GM19193 (cell line): ENCODE measurements around the gene WDCP.

ENCODE experiments used
- POLR2A ChIP-seq: IDR thresholded peaks from 4 replicates; pipeline ENCODE4 v1.6.1; 2011; ENCODE audit not compliant: insufficient read depth, insufficient read length; ENCODE audit errors: extremely low read depth

Gene WDCP

GRCh38 chr2:24016853-24017703 is 30.1 kb downstream of the WDCP start:
- TF ChIP-seq POLR2A, result no peak

DNA sequence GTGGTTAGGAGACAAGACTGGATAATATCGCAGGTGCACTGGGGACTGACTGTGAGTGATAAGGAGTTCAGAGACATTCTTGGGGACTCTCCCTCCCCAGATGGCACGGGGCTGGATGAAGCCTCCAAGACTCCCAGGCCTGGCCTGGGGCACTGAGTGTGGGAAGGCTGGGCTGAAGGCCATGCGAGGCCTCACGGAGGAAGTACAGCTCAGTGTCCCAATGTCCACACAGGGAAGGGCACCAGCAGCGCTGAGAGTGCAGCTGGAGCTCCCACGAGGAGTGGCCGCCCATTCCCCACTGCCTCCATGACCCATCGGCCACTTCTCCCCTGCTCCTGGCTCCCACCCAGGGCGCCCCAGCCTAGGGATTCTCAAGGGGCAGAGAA is 30.8 kb downstream of the WDCP start:
- TF ChIP-seq POLR2A, result no peak

GRCh38 chr2:24015562-24016375 is 31.4 kb downstream of the WDCP start:
- no peak for TF ChIP-seq POLR2A

GRCh38 chr2:24012521-24013188 is 34.5 kb downstream of the WDCP start:
- TF ChIP-seq POLR2A, result no peak

DNA sequence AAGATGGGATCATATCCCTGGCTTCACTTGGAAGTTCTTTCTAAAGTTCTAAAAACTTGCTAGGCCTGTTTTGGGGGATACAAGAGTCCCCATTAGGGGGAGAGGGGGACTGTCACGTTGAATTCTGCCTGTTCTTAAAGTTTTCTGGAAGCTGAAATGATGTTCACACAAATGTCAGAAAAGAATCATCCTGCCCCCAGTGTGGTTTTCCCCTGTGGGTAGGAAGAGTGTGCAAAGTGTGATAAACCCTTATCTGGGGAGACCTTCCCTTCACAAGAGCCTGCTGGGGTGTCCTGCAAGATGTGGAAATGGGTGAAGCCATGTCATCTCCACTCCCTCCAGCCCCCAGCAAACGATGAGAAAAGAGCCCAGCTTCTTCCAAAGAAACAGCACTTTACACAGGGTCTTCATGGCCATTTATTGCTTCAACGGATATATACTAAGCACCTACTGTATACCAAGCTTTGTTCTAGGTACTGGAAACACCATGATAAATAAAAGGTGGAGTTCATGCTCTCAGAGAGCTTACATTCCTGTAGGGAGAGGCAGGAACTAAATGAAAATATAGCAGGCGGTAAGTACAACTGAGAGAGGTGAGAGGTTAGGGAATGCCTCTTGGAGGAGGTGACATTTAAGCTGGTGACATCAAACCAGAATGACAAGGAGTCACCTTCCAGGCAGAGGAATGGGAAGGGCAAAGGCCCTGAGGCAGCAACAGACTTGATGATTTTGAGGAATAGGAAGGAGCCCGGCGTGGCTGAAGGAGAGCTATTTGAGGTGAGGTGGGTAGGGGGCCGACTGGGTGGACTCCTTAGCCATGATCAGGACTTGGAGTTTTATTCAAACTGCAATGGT is 35.7 kb downstream of the WDCP start:
- TF ChIP-seq POLR2A, result no peak

DNA sequence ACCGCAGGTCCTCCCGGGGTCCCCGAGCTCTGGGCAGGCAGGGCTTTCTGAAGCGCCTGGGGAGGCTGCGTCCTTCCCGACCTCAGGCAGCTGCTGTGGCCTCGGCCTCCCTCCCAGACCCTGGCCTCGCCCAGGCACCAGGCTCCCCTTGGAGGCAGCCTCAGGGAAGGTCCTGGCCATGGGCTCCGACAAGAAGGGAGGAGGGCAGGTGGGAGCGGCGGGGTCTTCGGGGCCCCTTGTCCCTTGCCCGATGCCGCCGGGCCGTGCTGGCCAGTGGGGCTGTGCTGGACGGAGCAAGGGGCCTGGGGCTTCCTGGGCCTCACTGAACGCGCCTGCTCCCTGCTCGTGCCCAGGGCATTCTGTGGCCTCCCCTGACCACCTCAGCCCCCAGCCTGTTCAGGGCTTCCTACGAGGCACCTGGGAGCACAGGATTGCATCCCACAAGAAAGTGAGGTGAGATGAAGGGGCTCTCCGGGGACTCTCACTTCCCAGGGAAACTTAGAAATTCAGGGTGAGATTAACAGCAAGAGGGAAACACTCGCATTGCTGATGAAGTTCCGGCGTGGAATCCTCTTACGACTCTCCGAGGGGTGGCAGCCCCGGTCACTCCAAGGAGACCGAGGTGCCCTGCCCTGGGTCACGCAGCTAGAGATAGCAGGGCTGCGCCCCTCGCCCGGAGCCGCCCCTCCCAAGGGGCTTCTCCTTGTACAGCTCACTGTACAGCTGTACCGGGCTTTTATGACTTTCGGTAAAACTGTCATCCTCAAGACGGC is 36.5 kb downstream of the WDCP start:
- no peak for TF ChIP-seq POLR2A

GRCh38 chr2:24009680-24010476 is 37.3 kb downstream of the WDCP start, which contains the start of gene MFSD2B:
Gene MFSD2B, plus strand, starts transcription at chr2:24010085. Its CDS starts 12 bp downstream, at chr2:24010097.
- TF ChIP-seq POLR2A, result no peak

GRCh38 chr2:24009367-24009679 is 37.9 kb downstream of the WDCP start:
- TF ChIP-seq POLR2A, result no peak

- TF ChIP-seq POLR2A, result no peak
Measured at GRCh38 chr2:24008672-24009366, 38.4 kb downstream of the WDCP start.

DNA sequence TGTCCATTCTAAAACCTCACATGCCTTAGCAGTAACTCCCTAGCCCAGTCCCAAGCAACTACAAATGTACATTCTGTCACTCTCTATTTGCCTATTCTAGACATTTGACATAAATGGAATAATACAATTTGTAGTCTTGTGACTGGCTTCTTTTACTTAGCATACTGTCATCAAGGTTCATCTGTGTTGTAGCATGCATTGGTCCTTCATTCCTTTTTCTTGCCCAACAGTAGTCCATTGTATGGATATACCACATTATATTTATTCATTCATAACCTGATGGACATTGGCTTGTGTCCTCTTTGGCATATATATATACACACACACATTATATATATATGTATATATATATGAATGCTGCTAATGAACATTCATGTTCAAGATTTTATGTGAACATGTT is 39.5 kb downstream of the WDCP start:
- no peak for TF ChIP-seq POLR2A

DNA sequence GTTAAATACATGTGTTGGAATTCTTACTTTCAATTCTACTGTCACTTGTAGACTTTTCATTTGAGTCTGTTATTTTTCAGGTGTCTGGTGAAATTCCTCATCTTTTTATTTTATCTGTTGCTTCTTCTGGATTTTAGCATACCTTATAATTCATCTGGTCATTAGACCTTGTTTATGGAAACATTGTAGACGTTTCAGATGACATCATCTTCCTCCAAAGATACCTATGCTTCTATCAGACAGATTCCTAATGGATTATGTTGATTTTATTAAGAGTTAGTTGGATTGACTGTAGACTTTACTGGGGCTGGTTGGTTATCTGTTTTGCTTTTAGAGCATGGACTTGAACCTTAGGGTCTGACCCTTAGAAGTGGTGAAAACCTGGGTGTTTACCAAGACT is 52.6 kb downstream of the WDCP start:
- no peak for TF ChIP-seq POLR2A

DNA sequence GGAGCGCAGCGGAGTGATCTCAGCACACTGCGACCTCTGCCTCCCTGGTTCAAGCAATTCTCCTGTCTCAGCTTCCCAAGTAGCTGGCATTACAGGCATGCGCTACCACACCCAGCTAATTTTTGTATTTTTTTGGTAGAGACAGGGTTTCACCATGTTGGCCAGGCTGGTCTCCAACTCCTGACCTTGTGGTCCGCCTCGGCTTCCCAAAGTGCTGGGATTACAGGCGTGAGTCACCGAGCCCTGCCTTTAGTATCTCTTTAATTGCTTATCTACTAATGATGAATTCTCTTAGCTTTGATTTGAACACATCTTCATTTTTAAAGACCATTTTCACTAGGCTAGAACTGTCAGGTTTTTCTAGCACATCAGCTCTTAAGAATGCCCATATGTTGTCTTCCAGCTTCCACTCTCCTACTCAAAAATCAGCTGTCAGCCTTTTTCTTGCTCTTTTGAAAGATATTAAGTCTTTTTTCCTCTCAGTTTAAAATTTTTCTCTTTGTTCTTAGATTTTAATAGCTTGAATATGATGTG is 53.4 kb downstream of the WDCP start:
- no peak for TF ChIP-seq POLR2A
